Measurements from ENCODE around the gene ACOX2.

Gene ACOX2

GRCh38 chr3:58473275-58473674 lies 63.7 kb downstream of the ACOX2 start:
- DNase-seq (ENCODE audit: low spot score) = no peak
- no peak for TF ChIP-seq CTCF (IDR thresholded peaks at IDR 0.05)
- H3K27ac ChIP-seq = no peak overlapping the region
- no peak overlapping the region for H3K4me3 ChIP-seq

- H3K4me3 ChIP-seq = no peak overlapping the region
- DNase-seq (ENCODE audit: low spot score) = no peak
- no peak for TF ChIP-seq CTCF (IDR thresholded peaks at IDR 0.05)
- peak overlapping the region in 1 of 2 donors; percentile 42 for H3K27ac ChIP-seq
These were observed 65.7 kb downstream of the ACOX2 start for GRCh38 chr3:58471025-58471887.

GRCh38 chr3:58470363-58471024 lies 66.5 kb downstream of the ACOX2 start:
- no peak for TF ChIP-seq CTCF (IDR thresholded peaks at IDR 0.05)
- Histone ChIP-seq H3K27ac (no peak overlapping the region), H3K4me3 (no peak overlapping the region)
- DNase-seq (ENCODE audit: low spot score) = no peak

GRCh38 chr3:58469096-58469495 lies 67.9 kb downstream of the ACOX2 start:
- Histone ChIP-seq H3K27ac (no peak overlapping the region), H3K4me3 (no peak overlapping the region)
- TF ChIP-seq CTCF (IDR thresholded peaks at IDR 0.05) = no peak
- DNase-seq (ENCODE audit: low spot score) = no peak

- no peak for DNase-seq (ENCODE audit: low spot score)
- no peak for TF ChIP-seq CTCF (IDR thresholded peaks at IDR 0.05)
- H3K27ac ChIP-seq = no peak overlapping the region
- H3K4me3 ChIP-seq = no peak overlapping the region
These were observed 70.0 kb downstream of the ACOX2 start for GRCh38 chr3:58466899-58467563.

GRCh38 chr3:58464866-58465265 lies 72.1 kb downstream of the ACOX2 start:
- H3K4me3 ChIP-seq = no peak overlapping the region
- no peak for TF ChIP-seq CTCF (IDR thresholded peaks at IDR 0.05)
- H3K27ac ChIP-seq = no peak overlapping the region
- DNase-seq (ENCODE audit: low spot score) = no peak

Data from coronary artery (tissue), 2 donors.